ENCODE measurements around the gene MMEL1. TPM values are rescaled to one million over a fixed set of nuclear protein-coding genes. Genes with fewer than 3 reads are reported as not detected.

MMEL1 gene
- total and polyA plus RNA-seq, 2 donors (not counting 3 experiments of a cell fraction or from before 2014, with no cell fraction given) = 1.1 to 1.2 TPM

DNA sequence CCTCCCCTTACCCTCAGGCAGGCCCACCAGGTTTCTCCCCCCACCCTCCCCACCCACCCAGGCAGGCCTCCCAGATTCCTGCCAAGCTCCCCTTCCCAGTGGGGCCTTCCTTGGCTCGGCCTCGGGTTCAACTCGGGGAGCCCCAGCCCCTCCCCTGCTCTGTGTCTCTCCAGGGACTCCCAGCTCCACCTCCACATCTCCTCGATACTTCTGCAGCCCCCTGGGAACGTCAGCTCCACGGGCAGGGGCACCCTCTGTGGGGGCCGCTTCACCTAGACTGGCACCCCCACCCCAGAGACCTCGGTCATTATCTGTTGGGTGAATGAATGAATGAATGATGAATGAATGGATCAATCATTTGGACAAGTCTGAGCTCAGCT is 775 bp downstream of the MMEL1 start:
- dilution Hi-C loops (cut with MboI; ENCODE audit: extremely low pct_ligation_motif_present, low sequenced_read_pairs) = no loop called here
- H3K36me3 ChIP-seq (ENCODE audit: control insufficient read depth in 2 of 2, extremely low read depth in 1 of 2, insufficient read depth in 2 of 2, low read length in 2 of 2) = no peaks in the 10 kb centered on the region
- H3K4me2 ChIP-seq (ENCODE audit: insufficient read depth, low read length) = no peak overlapping the region
- BruUV-seq (replicated peaks) = no TSS peak
- H3K27me3 ChIP-seq (ENCODE audit: control insufficient read depth in 2 of 2, insufficient read depth in 2 of 2, low read length in 2 of 2) = peaks cover 8 to 12% of the 10 kb centered on the region in 2 experiments
- H3K27ac ChIP-seq (ENCODE audit: insufficient read depth, low read depth, low read length) = no peak overlapping the region
- ChIA-PET POLR2A (no interaction called here), CTCF (no interaction called here)
- no peak for TF ChIP-seq FOS (IDR thresholded peaks at IDR 0.05; ENCODE audit: borderline replicate concordance, insufficient read depth, low read length)
- TF ChIP-seq MYC (IDR thresholded peaks at IDR 0.05; ENCODE audit: low read depth, low read length) = no peak
- TF ChIP-seq POLR2AphosphoS5 (IDR thresholded peaks at IDR 0.05; ENCODE audit: insufficient read depth, low read depth, low read length) = no peak
- TF ChIP-seq, protein P1, sequence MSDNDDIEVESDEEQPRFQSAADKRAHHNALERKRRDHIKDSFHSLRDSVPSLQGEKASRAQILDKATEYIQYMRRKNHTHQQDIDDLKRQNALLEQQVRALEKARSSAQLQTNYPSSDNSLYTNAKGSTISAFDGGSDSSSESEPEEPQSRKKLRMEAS (IDR thresholded peaks at IDR 0.05; ENCODE audit: insufficient read depth, insufficient read length) = no peak
- TF ChIP-seq POLR2A (IDR thresholded peaks at IDR 0.05; ENCODE audit: low read depth, low read length) = no peak
- TF ChIP-seq EZH2 (IDR thresholded peaks at IDR 0.05; ENCODE audit: borderline replicate concordance, low read depth, low read length, severe bottlenecking) = no peak
- no peak for TF ChIP-seq GATA2 (IDR thresholded peaks at IDR 0.05; ENCODE audit: insufficient read depth, insufficient read length, low read depth, low read length)
- no peak for TF ChIP-seq JUN (IDR thresholded peaks at IDR 0.05; ENCODE audit: borderline replicate concordance, insufficient read depth, insufficient read length, low read depth)
- TF ChIP-seq, protein P2, sequence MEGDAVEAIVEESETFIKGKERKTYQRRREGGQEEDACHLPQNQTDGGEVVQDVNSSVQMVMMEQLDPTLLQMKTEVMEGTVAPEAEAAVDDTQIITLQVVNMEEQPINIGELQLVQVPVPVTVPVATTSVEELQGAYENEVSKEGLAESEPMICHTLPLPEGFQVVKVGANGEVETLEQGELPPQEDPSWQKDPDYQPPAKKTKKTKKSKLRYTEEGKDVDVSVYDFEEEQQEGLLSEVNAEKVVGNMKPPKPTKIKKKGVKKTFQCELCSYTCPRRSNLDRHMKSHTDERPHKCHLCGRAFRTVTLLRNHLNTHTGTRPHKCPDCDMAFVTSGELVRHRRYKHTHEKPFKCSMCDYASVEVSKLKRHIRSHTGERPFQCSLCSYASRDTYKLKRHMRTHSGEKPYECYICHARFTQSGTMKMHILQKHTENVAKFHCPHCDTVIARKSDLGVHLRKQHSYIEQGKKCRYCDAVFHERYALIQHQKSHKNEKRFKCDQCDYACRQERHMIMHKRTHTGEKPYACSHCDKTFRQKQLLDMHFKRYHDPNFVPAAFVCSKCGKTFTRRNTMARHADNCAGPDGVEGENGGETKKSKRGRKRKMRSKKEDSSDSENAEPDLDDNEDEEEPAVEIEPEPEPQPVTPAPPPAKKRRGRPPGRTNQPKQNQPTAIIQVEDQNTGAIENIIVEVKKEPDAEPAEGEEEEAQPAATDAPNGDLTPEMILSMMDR (IDR thresholded peaks at IDR 0.05; ENCODE audit: extremely low read depth in 1 of 2, insufficient read depth in 1 of 2, low read depth in 1 of 2, low read length in 2 of 2) = no peak
- H2AFZ ChIP-seq (ENCODE audit: low read depth, low read length) = no peak overlapping the region
- intact Hi-C loops (cut with micrococcal nuclease) = no loop called here
- H3K9me1 ChIP-seq (replicated peaks; ENCODE audit: control insufficient read depth, extremely low read depth, insufficient read depth, low read length) = no peaks in the 10 kb centered on the region
- no peaks in the 10 kb centered on the region for H3K4me1 ChIP-seq (ENCODE audit: control insufficient read depth, extremely low read depth, insufficient read depth, low read length)
- peaks cover 1% of the 10 kb centered on the region for H3K9me3 ChIP-seq (replicated peaks; ENCODE audit: control insufficient read depth, insufficient read depth, low read length)
- no peak overlapping the region for H3K4me3 ChIP-seq (replicated peaks in 1 of 3; ENCODE audit: insufficient read depth in 1 of 3, low read depth in 1 of 3, low read length in 3 of 3)
- H4K20me1 ChIP-seq (replicated peaks; ENCODE audit: control insufficient read depth, extremely low read depth, insufficient read depth, low read length) = no peaks in the 10 kb centered on the region
- no peaks in the 10 kb centered on the region for H3K79me2 ChIP-seq (ENCODE audit: control insufficient read depth, insufficient read depth, low read length)
- DNase-seq (ENCODE audit: low read depth, low spot score) (no peak), FAIRE-seq (no peak)
- no peak overlapping the region for H3K9ac ChIP-seq (replicated peaks; ENCODE audit: extremely low read depth, insufficient read depth, low read length)

All from endothelial cell of umbilical vein (primary cell).